Measurements from ENCODE around the gene GALNT9. TPM values are rescaled to one million over a fixed set of nuclear protein-coding genes. Genes with fewer than 3 reads are reported as not detected.
"Not testable (repeated sequence)": the region's sequence is repeated elsewhere in the genome, so short reads cannot be mapped to it uniquely, and the experiment has no call there.

Gene GALNT9
- total and polyA plus RNA-seq, 10 donors = 0.20 to 2.4 (median 0.84) TPM

DNA sequence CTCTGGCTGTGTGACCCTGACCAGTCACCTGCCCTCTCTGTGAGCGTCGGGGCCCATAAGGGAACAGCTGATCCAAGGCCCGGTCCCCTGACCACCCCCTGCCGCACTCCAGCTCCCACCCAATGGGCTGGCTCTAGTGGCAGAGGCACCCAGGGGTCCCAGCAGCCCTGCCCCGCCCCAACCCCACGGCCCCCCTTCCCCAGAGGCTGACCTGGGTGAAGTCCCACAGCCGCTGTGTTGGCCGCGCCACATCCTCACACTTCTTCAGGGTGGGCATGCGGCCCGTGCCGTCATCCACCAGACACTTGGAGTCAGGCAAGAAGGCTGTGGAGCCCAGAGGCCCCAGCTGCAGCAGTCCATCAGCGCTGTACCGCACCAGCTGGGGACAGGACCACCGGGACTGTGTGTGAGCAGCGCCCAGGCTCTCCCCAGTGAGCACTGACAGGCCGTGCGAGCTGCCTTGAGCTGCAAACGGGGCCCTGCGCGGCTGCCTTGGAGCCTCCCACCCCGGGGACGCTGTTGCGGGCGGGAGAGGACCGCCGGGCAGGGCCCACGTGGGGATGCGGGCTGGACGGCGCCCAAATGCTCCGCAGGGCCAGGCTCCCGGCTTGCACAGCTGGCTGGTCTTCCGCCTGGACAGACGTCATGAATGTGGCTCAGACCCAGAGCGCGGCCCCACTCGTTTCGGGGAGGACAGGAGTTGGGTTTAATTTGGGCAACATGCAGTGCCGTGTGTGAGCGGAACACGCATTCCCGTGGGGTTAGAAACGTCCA, 131.6 kb downstream of the GALNT9 start:
- Histone ChIP-seq H3K4me3 (no peak overlapping the region), H3K36me3 (no peaks in the 10 kb centered on the region), H3K27ac (no peak overlapping the region), H3K27me3 (replicated peaks in 1 of 7) (peaks cover 0 to 65% (median 3%) of the 10 kb centered on the region in 7 donors), H3K4me1 (no peaks in the 10 kb centered on the region), H3K9me3 (peaks cover 0 to 18% (median 15%) of the 10 kb centered on the region in 8 donors)
- TF ChIP-seq, protein P1, sequence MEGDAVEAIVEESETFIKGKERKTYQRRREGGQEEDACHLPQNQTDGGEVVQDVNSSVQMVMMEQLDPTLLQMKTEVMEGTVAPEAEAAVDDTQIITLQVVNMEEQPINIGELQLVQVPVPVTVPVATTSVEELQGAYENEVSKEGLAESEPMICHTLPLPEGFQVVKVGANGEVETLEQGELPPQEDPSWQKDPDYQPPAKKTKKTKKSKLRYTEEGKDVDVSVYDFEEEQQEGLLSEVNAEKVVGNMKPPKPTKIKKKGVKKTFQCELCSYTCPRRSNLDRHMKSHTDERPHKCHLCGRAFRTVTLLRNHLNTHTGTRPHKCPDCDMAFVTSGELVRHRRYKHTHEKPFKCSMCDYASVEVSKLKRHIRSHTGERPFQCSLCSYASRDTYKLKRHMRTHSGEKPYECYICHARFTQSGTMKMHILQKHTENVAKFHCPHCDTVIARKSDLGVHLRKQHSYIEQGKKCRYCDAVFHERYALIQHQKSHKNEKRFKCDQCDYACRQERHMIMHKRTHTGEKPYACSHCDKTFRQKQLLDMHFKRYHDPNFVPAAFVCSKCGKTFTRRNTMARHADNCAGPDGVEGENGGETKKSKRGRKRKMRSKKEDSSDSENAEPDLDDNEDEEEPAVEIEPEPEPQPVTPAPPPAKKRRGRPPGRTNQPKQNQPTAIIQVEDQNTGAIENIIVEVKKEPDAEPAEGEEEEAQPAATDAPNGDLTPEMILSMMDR (IDR thresholded peaks at IDR 0.05 in 8 of 11, conservative IDR thresholded peaks at IDR 0.05 in 3 of 11) = no peak
- peak in 2 of 3 donors; percentile 42 to 54 for TF ChIP-seq POLR2AphosphoS5 (IDR thresholded peaks at IDR 0.05)
- TF ChIP-seq POLR2A (IDR thresholded peaks at IDR 0.05) = no peak
- DNase-seq = no peak
- intact Hi-C loops (cut with DNase I; ENCODE audit: low total_unique reads) = no loop called here
- WGBS, 5 donors = 82 to 91% (median 84%) methylated on average over 19 to 44 of the region's 44 CpGs

DNA sequence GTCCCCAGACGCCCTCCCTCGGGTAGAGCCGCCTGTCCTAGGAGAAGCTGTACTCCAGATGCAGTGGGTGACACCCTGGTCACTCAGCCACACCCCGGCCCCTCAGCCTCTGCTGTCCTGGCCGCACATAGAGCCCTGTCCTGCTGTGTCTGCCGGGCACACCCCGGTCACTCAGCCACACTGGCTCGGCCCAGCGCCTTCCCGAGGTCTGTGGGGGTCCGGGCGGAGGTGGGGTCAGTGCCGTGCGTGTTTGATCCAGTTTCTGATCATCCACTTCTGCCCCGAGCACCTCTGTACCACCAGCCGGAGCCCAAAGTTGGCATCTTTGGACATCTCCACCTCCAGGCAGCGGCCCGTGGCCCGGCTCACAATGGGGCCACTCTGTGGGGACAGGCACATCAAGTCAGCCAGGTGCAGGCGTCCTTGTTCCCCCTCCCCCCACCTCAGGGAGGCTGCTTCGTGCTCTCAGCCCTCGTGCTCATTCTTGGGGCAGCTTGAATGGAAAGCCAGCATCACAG, 132.5 kb downstream of the GALNT9 start:
- no peak for DNase-seq
- no peaks in the 10 kb centered on the region for H3K36me3 ChIP-seq
- peaks cover 0 to 18% (median 15%) of the 10 kb centered on the region in 8 donors for H3K9me3 ChIP-seq
- TF ChIP-seq, protein P1 (IDR thresholded peaks at IDR 0.05 in 8 of 11, conservative IDR thresholded peaks at IDR 0.05 in 3 of 11) = no peak
- H3K27me3 ChIP-seq (replicated peaks in 1 of 7) = peaks cover 0 to 61% (median 0%) of the 10 kb centered on the region in 7 donors
- WGBS, 5 donors = 82 to 87% (median 84%) methylated on average over 10 to 22 of the region's 22 CpGs
- H3K4me3 ChIP-seq = no peak overlapping the region
- intact Hi-C loops (cut with DNase I; ENCODE audit: low total_unique reads) = no loop called here
- H3K27ac ChIP-seq = no peak overlapping the region
- no peaks in the 10 kb centered on the region for H3K4me1 ChIP-seq

DNA sequence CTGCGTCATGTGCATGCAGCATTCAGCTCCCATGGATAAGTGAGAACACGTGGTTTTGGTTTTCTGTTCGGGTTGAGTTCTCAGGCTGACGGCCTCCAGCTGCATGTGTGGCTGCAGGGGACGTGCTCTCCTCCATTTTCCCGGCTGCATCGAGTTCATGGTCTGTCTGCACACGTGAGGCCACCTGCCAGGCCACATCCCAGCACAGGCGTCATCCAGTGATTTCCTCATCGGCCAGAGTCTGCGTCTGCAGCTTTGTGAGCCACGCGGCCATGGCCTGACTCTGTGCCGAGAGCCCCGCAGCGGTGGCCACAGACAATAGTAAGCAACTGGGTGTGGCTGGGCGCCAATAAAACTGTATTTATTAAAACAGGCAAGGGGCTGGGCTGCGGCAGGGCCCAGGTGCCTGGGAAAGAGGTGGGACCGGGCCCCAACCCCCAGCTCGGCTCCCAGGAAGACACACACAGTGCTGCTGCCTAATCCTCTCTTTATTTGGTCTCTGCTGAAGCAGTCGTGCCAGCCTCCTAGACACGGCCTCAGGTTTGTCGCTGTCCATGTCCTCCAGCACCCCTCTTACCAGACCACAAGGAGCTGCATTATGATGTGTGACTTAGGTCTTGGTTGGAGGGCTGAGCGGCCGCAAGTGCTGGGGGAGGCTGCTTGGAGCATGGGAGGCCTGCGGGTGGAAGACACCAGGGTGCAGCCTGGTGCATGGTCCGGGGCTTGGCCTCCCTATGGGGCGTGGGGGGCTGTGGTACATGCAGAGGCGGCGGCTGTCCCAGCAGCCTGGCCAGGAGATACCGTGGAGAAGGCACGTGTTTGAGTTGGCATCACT, 133.1 kb downstream of the GALNT9 start:
- H3K4me1 ChIP-seq = peaks cover 0 to under 1% (median 0%) of the 10 kb centered on the region in 6 donors
- peaks cover 0 to 61% (median 0%) of the 10 kb centered on the region in 7 donors for H3K27me3 ChIP-seq (replicated peaks in 1 of 7)
- TF ChIP-seq POLR2A (IDR thresholded peaks at IDR 0.05) (no peak), POLR2AphosphoS5 (IDR thresholded peaks at IDR 0.05) (no peak)
- TF ChIP-seq, protein P1 (IDR thresholded peaks at IDR 0.05 in 8 of 11, conservative IDR thresholded peaks at IDR 0.05 in 3 of 11) = no peak
- no peaks in the 10 kb centered on the region for H3K36me3 ChIP-seq
- intact Hi-C loops (cut with DNase I; ENCODE audit: low total_unique reads) = no loop called here
- no peak overlapping the region for H3K27ac ChIP-seq
- no peak overlapping the region for H3K4me3 ChIP-seq
- 78 to 86% (median 82%) methylated on average over 28 to 32 of the region's 32 CpGs for WGBS, 5 donors
- peaks cover 0 to 18% (median 15%) of the 10 kb centered on the region in 8 donors for H3K9me3 ChIP-seq
- DNase-seq = no peak

DNA sequence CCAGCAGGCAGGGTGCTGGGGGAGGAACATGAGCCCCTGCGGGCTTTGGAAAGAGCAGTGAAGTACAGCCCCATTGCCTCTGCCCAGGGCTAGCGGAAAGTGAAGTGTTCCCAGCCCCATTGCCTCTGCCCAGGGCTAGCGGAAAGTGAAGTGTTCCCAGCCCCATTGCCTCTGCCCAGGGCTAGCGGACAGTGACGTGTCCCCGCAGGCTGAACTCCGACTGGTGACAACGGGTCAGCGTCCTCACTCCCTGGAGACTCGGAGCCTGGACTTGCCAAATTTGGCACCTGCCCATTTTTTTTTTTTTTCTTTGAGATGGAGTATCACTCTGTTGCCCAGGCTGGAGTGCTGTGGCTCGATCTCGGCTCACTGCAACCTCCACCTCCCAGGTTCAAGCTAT, 134.1 kb downstream of the GALNT9 start:
- Histone ChIP-seq H3K27me3 (replicated peaks in 1 of 7) (peaks cover 0 to 69% (median 0%) of the 10 kb centered on the region in 7 donors), H3K4me1 (peaks cover 6 to 11% (median 9%) of the 10 kb centered on the region in 6 donors), H3K9me3 (peaks cover 0 to 18% (median 15%) of the 10 kb centered on the region in 8 donors)
- WGBS, 5 donors = 81 to 86% (median 84%) methylated on average over 10 to 12 of the region's 12 CpGs
- intact Hi-C loops (cut with DNase I; ENCODE audit: low total_unique reads); H3K27ac ChIP-seq; DNase-seq; H3K36me3 ChIP-seq; H3K4me3 ChIP-seq: not testable (repeated sequence)
